Neutrophil (primary cell): ENCODE results near the gene STRN4.

Source experiments
- H3K27ac ChIP-seq: fragments of 200-600 bp; sonication (generic); 2 replicates; pipeline ENCODE4 v1.5.1; 2016; ENCODE audit warnings: mild to moderate bottlenecking, moderate library complexity
- H3K27me3 ChIP-seq: fragments of 200-600 bp; sonication (generic); 2 replicates; pipeline ENCODE4 v1.6.0; 2016; ENCODE audit warnings: mild to moderate bottlenecking
- H3K36me3 ChIP-seq: fragments of 200-600 bp; sonication (generic); 2 replicates; pipeline ENCODE4 v1.5.1; 2017
- H3K4me1 ChIP-seq, 2 experiments: fragments of 200-600 bp in 1 of 2; sonication (generic) in 1 of 2; 1 replicate in 1 of 2; 2 replicates in 1 of 2; pipeline versions ENCODE4 v1.5.1 to v1.6.1; 2013 to 2016; ENCODE audit warnings: low read depth in 1 of 2, low read length in 1 of 2, mild to moderate bottlenecking in 1 of 2, moderate library complexity in 1 of 2; ENCODE audit not compliant: control insufficient read depth in 1 of 2, insufficient read depth in 1 of 2
- H3K4me3 ChIP-seq, 2 experiments: fragments of 200-600 bp in 1 of 2; sonication (generic) in 1 of 2; 1 replicate in 1 of 2; 2 replicates in 1 of 2; pipeline ENCODE4 v1.5.1; 2013 to 2016; ENCODE audit warnings: low read depth in 1 of 2, low read length in 1 of 2, mild to moderate bottlenecking in 1 of 2, moderate library complexity in 1 of 2
- H3K9me3 ChIP-seq: fragments of 200-600 bp; sonication (generic); 2 replicates; pipeline ENCODE4 v1.5.1; 2016
- CTCF ChIP-seq: fragments of 200-600 bp; sonication (generic); IDR thresholded peaks from 2 replicates; pipeline ENCODE4 v1.5.1; 2016; ENCODE audit warnings: antibody characterized with exemption

Gene STRN4

GRCh38 chr19:46787331-46788261, 41.3 kb upstream of the STRN4 start:
- Histone ChIP-seq H3K9me3 (no peaks in the 10 kb centered on the region), H3K27me3 (peaks cover 4% of the 10 kb centered on the region), H3K36me3 (no peaks in the 10 kb centered on the region), H3K27ac (peak overlapping the region; percentile 80), H3K4me3 (peak overlapping the region; percentile 73 to 80), H3K4me1 (peaks cover 47 to 50% of the 10 kb centered on the region in 2 experiments)
- no peak for TF ChIP-seq CTCF

- peaks cover 47 to 50% of the 10 kb centered on the region in 2 experiments for H3K4me1 ChIP-seq
- TF ChIP-seq CTCF: no peak
- no peaks in the 10 kb centered on the region for H3K36me3 ChIP-seq
- peak overlapping the region; percentile 80 for H3K27ac ChIP-seq
- no peaks in the 10 kb centered on the region for H3K9me3 ChIP-seq
- H3K27me3 ChIP-seq: peaks cover 4% of the 10 kb centered on the region
- peak overlapping the region; percentile 73 to 80 for H3K4me3 ChIP-seq
These were observed 40.7 kb upstream of the STRN4 start for GRCh38 chr19:46787040-46787330.

GRCh38 chr19:46786236-46787039, 40.2 kb upstream of the STRN4 start:
- Histone ChIP-seq H3K27me3 (peaks cover 4% of the 10 kb centered on the region), H3K36me3 (no peaks in the 10 kb centered on the region), H3K4me1 (peaks cover 47 to 50% of the 10 kb centered on the region in 2 experiments), H3K4me3 (peak overlapping the region; percentile 73 to 80), H3K9me3 (no peaks in the 10 kb centered on the region), H3K27ac (peak overlapping the region; percentile 80)
- no peak for TF ChIP-seq CTCF

GRCh38 chr19:46785980-46786235, 39.7 kb upstream of the STRN4 start:
- Histone ChIP-seq H3K9me3 (no peaks in the 10 kb centered on the region), H3K4me3 (peak overlapping the region in 1 of 2 experiments; percentile 73), H3K36me3 (no peaks in the 10 kb centered on the region), H3K27ac (peak overlapping the region; percentile 80), H3K4me1 (peaks cover 47 to 50% of the 10 kb centered on the region in 2 experiments), H3K27me3 (peaks cover 4% of the 10 kb centered on the region)
- no peak for TF ChIP-seq CTCF

- H3K4me1 ChIP-seq: peaks cover 47 to 50% of the 10 kb centered on the region in 2 experiments
These were observed 39.1 kb upstream of the STRN4 start for GRCh38 chr19:46785054-46785979.

More at GRCh38 chr19:46785054-46785979, 39.1 kb upstream of the STRN4 start:
- Histone ChIP-seq H3K9me3 (no peaks in the 10 kb centered on the region), H3K36me3 (no peaks in the 10 kb centered on the region), H3K27me3 (peaks cover 4% of the 10 kb centered on the region), H3K27ac (peak overlapping the region; percentile 80), H3K4me3 (peak overlapping the region in 1 of 2 experiments; percentile 22)
- TF ChIP-seq CTCF: no peak
